ENCODE results near the gene SYN1.
A peak's percentile ranks its signal among the peaks of the same experiment; 100 is the strongest.

The SYN1 gene

GRCh38 chrX:47529548-47529947 is 90.1 kb downstream of the SYN1 start:
- DNase-seq (ENCODE audit: low read depth in 2 of 2): no peak

GRCh38 chrX:47523713-47524166 is 95.9 kb downstream of the SYN1 start:
- no peak for DNase-seq (ENCODE audit: low read depth in 2 of 2)

- peak; percentile 72 to 80 for DNase-seq (ENCODE audit: low read depth in 2 of 2)
These were observed 96.4 kb downstream of the SYN1 start for GRCh38 chrX:47523297-47523696.
